ENCODE results near the gene BLM. TPM values are rescaled to one million over a fixed set of nuclear protein-coding genes. Genes with fewer than 3 reads are reported as not detected.

BLM gene
- total and polyA plus RNA-seq, 2 donors (not counting 1 experiment from before 2014, with no cell fraction given) = 1.5 to 1.7 TPM

DNA sequence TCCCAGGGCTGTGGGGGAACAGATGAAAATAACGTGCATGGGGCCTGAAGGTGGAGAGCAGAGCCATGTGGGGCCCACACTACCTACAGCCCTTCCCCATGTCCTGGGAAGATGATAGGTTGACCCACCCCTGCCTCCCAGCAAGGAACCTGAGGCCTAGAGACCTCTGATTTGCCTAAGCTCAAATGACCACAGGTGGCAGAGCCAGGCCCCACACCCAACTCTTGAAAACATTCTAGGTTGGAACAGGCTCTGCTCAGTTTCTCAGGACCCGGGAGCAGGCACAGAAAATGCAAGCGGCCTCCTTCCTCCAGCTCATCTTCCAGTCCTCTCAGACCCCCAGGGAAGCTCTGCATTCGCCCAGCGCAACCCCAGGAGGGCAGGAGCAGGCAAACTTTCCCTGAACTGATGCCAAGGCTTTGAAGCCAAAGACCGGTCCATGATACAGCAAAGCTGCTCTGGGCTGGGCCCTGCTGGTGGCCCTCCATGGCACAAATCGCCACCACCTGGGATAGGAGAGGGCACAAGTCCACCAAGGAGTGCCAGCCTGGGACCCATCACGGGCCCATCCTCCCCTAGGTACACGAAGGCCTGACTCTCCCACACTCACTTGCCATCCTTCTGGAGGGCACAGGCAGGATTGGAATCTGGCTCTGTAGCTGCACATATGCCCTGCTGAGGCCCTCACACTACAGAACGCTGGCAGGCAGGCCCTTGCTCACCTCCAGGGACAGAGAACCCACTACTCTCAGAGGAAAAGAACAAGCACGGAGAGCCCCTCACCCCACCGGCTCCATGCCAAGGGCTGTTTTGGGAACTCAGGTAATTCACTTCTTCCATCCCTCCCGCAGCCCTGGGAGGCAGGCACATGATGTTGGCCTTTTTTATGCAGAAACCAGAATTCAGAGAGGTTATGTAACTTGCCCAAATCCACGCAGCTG is 100.2 kb downstream of the BLM start:
- no peak overlapping the region for H2AFZ ChIP-seq (ENCODE audit: low read length)
- TF ChIP-seq, protein P1, sequence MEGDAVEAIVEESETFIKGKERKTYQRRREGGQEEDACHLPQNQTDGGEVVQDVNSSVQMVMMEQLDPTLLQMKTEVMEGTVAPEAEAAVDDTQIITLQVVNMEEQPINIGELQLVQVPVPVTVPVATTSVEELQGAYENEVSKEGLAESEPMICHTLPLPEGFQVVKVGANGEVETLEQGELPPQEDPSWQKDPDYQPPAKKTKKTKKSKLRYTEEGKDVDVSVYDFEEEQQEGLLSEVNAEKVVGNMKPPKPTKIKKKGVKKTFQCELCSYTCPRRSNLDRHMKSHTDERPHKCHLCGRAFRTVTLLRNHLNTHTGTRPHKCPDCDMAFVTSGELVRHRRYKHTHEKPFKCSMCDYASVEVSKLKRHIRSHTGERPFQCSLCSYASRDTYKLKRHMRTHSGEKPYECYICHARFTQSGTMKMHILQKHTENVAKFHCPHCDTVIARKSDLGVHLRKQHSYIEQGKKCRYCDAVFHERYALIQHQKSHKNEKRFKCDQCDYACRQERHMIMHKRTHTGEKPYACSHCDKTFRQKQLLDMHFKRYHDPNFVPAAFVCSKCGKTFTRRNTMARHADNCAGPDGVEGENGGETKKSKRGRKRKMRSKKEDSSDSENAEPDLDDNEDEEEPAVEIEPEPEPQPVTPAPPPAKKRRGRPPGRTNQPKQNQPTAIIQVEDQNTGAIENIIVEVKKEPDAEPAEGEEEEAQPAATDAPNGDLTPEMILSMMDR (conservative IDR thresholded peaks at IDR 0.05 in 1 of 2, IDR thresholded peaks at IDR 0.05 in 1 of 2; ENCODE audit: low read depth in 1 of 2, low read length in 2 of 2) = no peak
- no peak for TF ChIP-seq EZH2 (IDR thresholded peaks at IDR 0.05; ENCODE audit: low read length, missing control alignments)
- DNase-seq (ENCODE audit: low read depth in 2 of 2) = no peak
- no peak overlapping the region for H3K4me2 ChIP-seq (ENCODE audit: extremely low read depth, insufficient read depth, low read length)
- no peaks in the 10 kb centered on the region for H3K79me2 ChIP-seq (ENCODE audit: control insufficient read depth, insufficient read depth, low read length)
- no peak overlapping the region for H3K27ac ChIP-seq (ENCODE audit: insufficient read depth, low read length)
- H3K4me3 ChIP-seq (replicated peaks in 1 of 4; ENCODE audit: control extremely low read depth in 1 of 4, insufficient read depth in 1 of 4, low read depth in 3 of 4, low read length in 4 of 4) = no peak overlapping the region
- no peaks in the 10 kb centered on the region for H3K27me3 ChIP-seq (ENCODE audit: control insufficient read depth, insufficient read depth, low read length)
- no peaks in the 10 kb centered on the region for H3K9me3 ChIP-seq (ENCODE audit: control insufficient read depth, insufficient read depth, low read depth, low read length)
- no peaks in the 10 kb centered on the region for H3K36me3 ChIP-seq (ENCODE audit: control insufficient read depth, insufficient read depth, low read length)
- no peaks in the 10 kb centered on the region for H3K4me1 ChIP-seq (ENCODE audit: control insufficient read depth, extremely low read depth, insufficient read depth, low read length)
- no peaks in the 10 kb centered on the region for H4K20me1 ChIP-seq (ENCODE audit: control insufficient read depth, extremely low read depth, insufficient read depth, low read length)
- no peak overlapping the region for H3K9ac ChIP-seq (ENCODE audit: insufficient read depth, low read length)

DNA sequence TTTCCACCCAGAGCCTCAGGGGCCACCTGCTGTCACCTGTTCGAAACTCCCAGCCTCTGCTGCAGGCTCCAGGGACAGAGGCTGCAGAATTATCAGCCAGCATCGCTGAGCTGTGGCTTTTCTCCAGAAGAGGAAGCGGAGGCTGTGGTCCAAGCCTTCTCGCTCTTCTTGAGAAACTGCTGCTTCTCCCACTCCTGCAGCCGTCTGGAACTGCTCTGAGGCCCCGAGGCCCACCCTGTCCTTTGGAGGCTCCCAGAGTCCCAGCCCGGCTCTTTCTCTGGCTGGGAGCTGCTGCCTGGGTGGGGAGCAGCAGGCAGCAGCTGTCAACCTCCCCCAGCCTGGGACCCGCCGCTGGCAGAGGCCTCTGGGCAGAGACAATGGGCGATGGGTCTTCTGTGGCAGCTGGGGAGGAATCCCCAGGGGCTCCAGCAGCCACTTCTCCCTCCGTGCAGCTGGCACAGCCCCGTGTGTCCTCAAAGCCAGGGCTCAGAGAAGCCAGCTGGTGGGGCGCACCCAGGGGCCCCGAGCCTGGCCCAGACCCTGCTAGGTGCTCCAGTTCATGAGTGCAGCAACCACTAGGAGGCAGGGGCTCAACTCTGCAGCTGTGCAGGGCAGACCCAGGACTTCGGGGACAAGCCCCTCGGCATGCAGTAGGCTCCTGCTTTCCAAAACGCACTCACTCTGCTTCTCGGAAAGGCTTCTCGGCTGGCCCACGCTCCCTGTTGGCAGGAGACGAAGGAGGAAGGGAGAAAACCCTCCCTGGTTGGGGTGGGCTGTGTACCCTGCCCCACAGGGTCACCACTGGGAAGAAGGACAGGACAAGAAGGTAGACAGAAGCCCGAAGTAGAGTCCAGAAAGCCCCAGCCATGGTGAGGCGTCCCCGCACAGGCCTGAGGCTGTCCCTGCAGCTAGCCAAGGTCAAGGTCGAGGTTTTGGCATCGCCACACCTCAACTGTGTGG is 101.4 kb downstream of the BLM start:
- no peaks in the 10 kb centered on the region for H3K27me3 ChIP-seq (ENCODE audit: control insufficient read depth, insufficient read depth, low read length)
- H2AFZ ChIP-seq (ENCODE audit: low read length) = no peak overlapping the region
- H3K9me3 ChIP-seq (ENCODE audit: control insufficient read depth, insufficient read depth, low read depth, low read length) = no peaks in the 10 kb centered on the region
- no peaks in the 10 kb centered on the region for H4K20me1 ChIP-seq (ENCODE audit: control insufficient read depth, extremely low read depth, insufficient read depth, low read length)
- H3K4me1 ChIP-seq (ENCODE audit: control insufficient read depth, extremely low read depth, insufficient read depth, low read length) = no peaks in the 10 kb centered on the region
- no peak for DNase-seq (ENCODE audit: low read depth in 2 of 2)
- no peak for TF ChIP-seq EZH2 (IDR thresholded peaks at IDR 0.05; ENCODE audit: low read length, missing control alignments)
- TF ChIP-seq, protein P1 (conservative IDR thresholded peaks at IDR 0.05 in 1 of 2, IDR thresholded peaks at IDR 0.05 in 1 of 2; ENCODE audit: low read depth in 1 of 2, low read length in 2 of 2) = no peak
- no peak overlapping the region for H3K9ac ChIP-seq (ENCODE audit: insufficient read depth, low read length)
- no peak overlapping the region for H3K4me3 ChIP-seq (replicated peaks in 1 of 4; ENCODE audit: control extremely low read depth in 1 of 4, insufficient read depth in 1 of 4, low read depth in 3 of 4, low read length in 4 of 4)
- no peaks in the 10 kb centered on the region for H3K79me2 ChIP-seq (ENCODE audit: control insufficient read depth, insufficient read depth, low read length)
- H3K36me3 ChIP-seq (ENCODE audit: control insufficient read depth, insufficient read depth, low read length) = no peaks in the 10 kb centered on the region
- no peak overlapping the region for H3K27ac ChIP-seq (ENCODE audit: insufficient read depth, low read length)
- no peak overlapping the region for H3K4me2 ChIP-seq (ENCODE audit: extremely low read depth, insufficient read depth, low read length)

DNA sequence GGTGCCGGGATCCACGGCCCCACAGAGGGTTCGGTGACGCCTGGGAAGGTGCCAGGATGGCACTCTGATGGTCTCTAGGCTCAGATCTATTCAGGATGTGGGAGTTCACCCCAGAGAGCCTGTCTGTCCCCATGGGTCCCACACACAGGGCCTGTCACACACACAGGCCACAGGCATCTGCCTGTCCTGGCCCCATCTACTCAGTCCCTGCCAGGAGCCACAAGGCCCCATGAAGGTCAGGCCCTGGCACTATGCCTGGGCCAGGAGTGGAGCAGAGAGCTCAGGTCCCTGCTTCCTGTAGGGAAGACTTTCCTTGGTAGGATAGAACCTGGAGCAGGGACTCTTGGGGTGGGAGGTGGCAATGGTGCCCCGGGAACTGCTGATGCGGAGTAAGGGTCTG is 102.2 kb downstream of the BLM start:
- TF ChIP-seq EZH2 (IDR thresholded peaks at IDR 0.05; ENCODE audit: low read length, missing control alignments) = no peak
- TF ChIP-seq, protein P1 (conservative IDR thresholded peaks at IDR 0.05 in 1 of 2, IDR thresholded peaks at IDR 0.05 in 1 of 2; ENCODE audit: low read depth in 1 of 2, low read length in 2 of 2) = no peak
- Histone ChIP-seq H3K27ac (ENCODE audit: insufficient read depth, low read length) (no peak overlapping the region), H4K20me1 (ENCODE audit: control insufficient read depth, extremely low read depth, insufficient read depth, low read length) (no peaks in the 10 kb centered on the region)

More for the DNA sequence above, 102.2 kb downstream of the BLM start:
- no peak for DNase-seq (ENCODE audit: low read depth in 2 of 2)
- Histone ChIP-seq H3K9ac (ENCODE audit: insufficient read depth, low read length) (no peak overlapping the region), H3K4me2 (ENCODE audit: extremely low read depth, insufficient read depth, low read length) (no peak overlapping the region), H2AFZ (ENCODE audit: low read length) (no peak overlapping the region), H3K27me3 (ENCODE audit: control insufficient read depth, insufficient read depth, low read length) (no peaks in the 10 kb centered on the region), H3K4me1 (ENCODE audit: control insufficient read depth, extremely low read depth, insufficient read depth, low read length) (no peaks in the 10 kb centered on the region), H3K4me3 (replicated peaks in 1 of 4; ENCODE audit: control extremely low read depth in 1 of 4, insufficient read depth in 1 of 4, low read depth in 3 of 4, low read length in 4 of 4) (no peak overlapping the region), H3K9me3 (ENCODE audit: control insufficient read depth, insufficient read depth, low read depth, low read length) (no peaks in the 10 kb centered on the region), H3K36me3 (ENCODE audit: control insufficient read depth, insufficient read depth, low read length) (no peaks in the 10 kb centered on the region), H3K79me2 (ENCODE audit: control insufficient read depth, insufficient read depth, low read length) (no peaks in the 10 kb centered on the region)
